GM12872 (cell line): Measurements from ENCODE around the gene EIF5.

Experiments used
- TF ChIP-seq, protein P1 (sequence below): IDR thresholded peaks from 3 replicates; pipeline ENCODE4 v1.5.1; 2011; ENCODE audit warnings: low read depth, mild to moderate bottlenecking, low read length, moderate library complexity; ENCODE audit not compliant: insufficient read depth

Gene EIF5

DNA sequence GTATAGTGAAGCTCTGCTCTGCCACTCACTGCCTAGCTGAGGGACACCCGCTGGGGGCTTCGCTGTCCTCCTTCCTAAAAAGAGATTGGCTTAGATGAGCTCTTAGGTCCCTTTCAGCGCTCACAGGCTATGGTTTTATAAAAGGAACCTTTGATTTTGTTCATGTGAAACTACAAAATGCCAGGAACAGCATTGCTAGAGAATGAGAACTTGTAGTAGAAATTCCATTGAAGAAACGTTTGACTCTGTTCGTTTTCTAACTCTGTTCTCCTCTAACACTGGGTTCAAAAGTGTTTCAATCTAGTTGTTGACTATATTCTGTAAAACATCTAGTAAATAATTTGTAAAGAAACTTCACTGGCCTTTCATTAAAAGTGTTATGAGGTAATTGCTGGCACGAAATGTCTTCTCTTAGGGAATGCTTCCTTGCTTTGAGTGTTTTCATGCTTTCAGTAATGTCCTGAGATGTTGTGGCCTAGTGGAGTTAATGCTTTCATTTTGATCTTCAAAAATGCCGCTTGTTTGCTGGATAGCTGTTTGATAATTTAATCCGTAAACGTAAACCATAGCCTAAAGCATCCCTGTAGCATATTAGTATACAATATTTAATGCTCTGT is 52.8 kb downstream of the EIF5 start:
- TF ChIP-seq, protein P1, sequence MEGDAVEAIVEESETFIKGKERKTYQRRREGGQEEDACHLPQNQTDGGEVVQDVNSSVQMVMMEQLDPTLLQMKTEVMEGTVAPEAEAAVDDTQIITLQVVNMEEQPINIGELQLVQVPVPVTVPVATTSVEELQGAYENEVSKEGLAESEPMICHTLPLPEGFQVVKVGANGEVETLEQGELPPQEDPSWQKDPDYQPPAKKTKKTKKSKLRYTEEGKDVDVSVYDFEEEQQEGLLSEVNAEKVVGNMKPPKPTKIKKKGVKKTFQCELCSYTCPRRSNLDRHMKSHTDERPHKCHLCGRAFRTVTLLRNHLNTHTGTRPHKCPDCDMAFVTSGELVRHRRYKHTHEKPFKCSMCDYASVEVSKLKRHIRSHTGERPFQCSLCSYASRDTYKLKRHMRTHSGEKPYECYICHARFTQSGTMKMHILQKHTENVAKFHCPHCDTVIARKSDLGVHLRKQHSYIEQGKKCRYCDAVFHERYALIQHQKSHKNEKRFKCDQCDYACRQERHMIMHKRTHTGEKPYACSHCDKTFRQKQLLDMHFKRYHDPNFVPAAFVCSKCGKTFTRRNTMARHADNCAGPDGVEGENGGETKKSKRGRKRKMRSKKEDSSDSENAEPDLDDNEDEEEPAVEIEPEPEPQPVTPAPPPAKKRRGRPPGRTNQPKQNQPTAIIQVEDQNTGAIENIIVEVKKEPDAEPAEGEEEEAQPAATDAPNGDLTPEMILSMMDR = no peak

GRCh38 chr14:103388664-103389063 is 54.6 kb downstream of the EIF5 start:
- TF ChIP-seq, protein P1 = no peak

DNA sequence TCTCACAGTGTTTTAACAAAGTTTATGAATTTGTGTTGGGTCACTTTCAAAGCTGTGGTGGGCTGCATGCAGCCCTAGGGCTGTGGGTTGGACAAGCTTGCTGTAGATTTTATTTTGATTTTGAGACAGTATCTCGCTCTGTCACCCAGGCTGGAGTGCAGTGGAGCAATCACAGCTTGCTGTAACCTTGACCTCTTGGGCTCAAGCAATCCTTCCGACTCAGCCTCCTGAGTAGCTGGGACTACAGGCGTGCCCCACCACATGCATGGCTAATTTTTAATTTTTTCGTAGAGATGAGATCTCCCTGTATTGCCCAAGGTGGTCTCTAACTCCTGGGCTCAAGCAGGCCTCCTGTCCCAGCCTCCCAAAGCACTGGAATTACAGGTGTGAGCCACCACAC is 56.6 kb downstream of the EIF5 start:
- TF ChIP-seq, protein P1 = no peak

DNA sequence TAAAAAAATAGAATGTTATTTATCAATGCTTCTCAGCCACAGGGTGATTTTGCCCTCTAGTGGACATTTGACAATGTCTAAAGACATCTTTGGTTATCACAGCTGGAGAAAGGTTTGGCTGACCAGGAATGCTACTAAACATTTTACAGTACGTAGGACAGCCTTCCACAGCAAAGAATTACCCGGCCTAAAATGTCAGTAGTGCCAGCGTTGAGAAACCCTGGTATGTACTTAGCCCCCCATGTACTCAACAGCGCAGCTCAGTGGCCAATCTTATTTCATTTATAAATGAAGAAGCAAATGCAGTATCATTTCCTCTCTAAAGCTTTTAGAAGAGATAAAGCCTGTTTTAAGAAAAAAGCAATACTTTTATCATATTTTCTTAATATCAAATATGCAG is 57.0 kb downstream of the EIF5 start:
- TF ChIP-seq, protein P1 = peak; percentile 70

- TF ChIP-seq, protein P1 = no peak
Measured at GRCh38 chr14:103392106-103392505, 58.1 kb downstream of the EIF5 start.

- TF ChIP-seq, protein P1 = no peak
Measured at GRCh38 chr14:103392572-103392971, 58.5 kb downstream of the EIF5 start.

DNA sequence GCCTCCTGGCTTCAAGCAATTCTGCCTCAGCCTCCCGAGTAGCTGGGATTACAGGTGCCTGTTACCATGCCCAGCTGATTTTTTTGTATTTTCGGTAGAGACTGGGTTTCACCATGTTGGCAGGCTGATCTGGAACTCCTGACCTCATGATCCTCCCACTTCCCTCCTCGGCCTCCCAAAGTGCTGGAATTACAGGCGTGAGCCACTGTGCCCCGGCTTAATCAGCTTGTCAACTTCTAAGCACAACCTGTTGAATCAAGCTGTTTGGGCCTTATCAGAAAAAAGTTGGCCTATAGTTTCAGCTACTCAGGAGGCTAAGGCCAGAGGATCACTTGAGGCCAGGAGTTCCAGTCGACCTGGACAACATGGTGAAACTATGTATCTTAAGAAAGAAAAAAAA is 59.0 kb downstream of the EIF5 start:
- TF ChIP-seq, protein P1 = no peak
